ENCODE results near the gene DNAJC9. TPM values are rescaled to one million over a fixed set of nuclear protein-coding genes. Genes with fewer than 3 reads are reported as not detected.

DNAJC9 gene
- total RNA-seq, 1 donor from 2014 or later: 26.1 TPM

Other genes with a start within 250 kb of the DNAJC9 start
- 82.2 and 83.8 TPM in 2 replicates for gene P4HA1, start 150.4 kb downstream of the DNAJC9 start, total RNA-seq
- gene NUDT13, start 136.8 kb downstream of the DNAJC9 start, total RNA-seq: 0.97 and 0.99 TPM in 2 replicates
- 38.4 and 41.2 TPM in 2 replicates for gene ECD, start 79.2 kb downstream of the DNAJC9 start, total RNA-seq
- gene FAM149B1, start 79.1 kb downstream of the DNAJC9 start, total RNA-seq: 15.0 and 16.5 TPM in 2 replicates
- 46.3 and 48.6 TPM in 2 replicates for gene MRPS16, start 5.4 kb upstream of the DNAJC9 start, total RNA-seq
- gene CFAP70, start 111.6 kb upstream of the DNAJC9 start, total RNA-seq: 0.39 and 0.41 TPM in 2 replicates
- 76.1 and 102 TPM in 2 replicates for gene ANXA7, start 166.8 kb upstream of the DNAJC9 start, total RNA-seq
- 1.3 and 2.4 TPM in 2 replicates for gene MSS51, start 186.3 kb upstream of the DNAJC9 start, total RNA-seq
- gene PPP3CB, start 248.8 kb upstream of the DNAJC9 start, total RNA-seq: 22.9 and 31.4 TPM in 2 replicates

All from glomerular endothelial cell (primary cell).